Activated CD4-positive, alpha-beta memory T cell treated with anti-CD3 and anti-CD28 coated beads, Interleukin-2, amount 10 ng/mL, durations not matched to agents 7 days and 5 days (primary cell): ENCODE data around the gene SHF. TPM values are rescaled to one million over a fixed set of nuclear protein-coding genes. Genes with fewer than 3 reads are reported as not detected.
"Not testable (repeated sequence)": the region's sequence is repeated elsewhere in the genome, so short reads cannot be mapped to it uniquely, and the experiment has no call there.

Experiments
- CTCF ChIA-PET: fragments of 350-600 bp; sonication (Branson Sonifier 250); formaldehyde crosslinking; loops from one replicate; lab custom pipeline; 2021; ENCODE audit warnings: antibody characterized with exemption, inconsistent platforms; lab: Charles Lee
- POLR2A ChIA-PET: fragments of 350-600 bp; sonication (Branson Sonifier 250); formaldehyde crosslinking; loops from one replicate; lab custom pipeline; 2021; ENCODE audit warnings: antibody characterized with exemption; lab: Charles Lee
- DNase-seq: peaks from one replicate; pipeline ENCODE4 v3.0.0-alpha.2; 2020
- H3K27ac Mint-ChIP-seq: one replicate; pipeline ENCODE4 v1.8.0; 2021; ENCODE audit warnings: mild to moderate bottlenecking, mixed read lengths
- H3K27me3 Mint-ChIP-seq: one replicate; pipeline ENCODE4 v1.8.0; 2021; ENCODE audit warnings: mixed read lengths
- H3K36me3 Mint-ChIP-seq: one replicate; pipeline ENCODE4 v1.8.0; 2021; ENCODE audit warnings: low read depth, mixed read lengths
- H3K4me1 Mint-ChIP-seq: one replicate; pipeline ENCODE4 v1.8.0; 2021; ENCODE audit warnings: mixed read lengths
- H3K4me3 Mint-ChIP-seq: one replicate; pipeline ENCODE4 v1.8.0; 2021; ENCODE audit warnings: mild to moderate bottlenecking, mixed read lengths
- H3K9me3 Mint-ChIP-seq: one replicate; pipeline ENCODE4 v1.8.0; 2021; ENCODE audit warnings: mixed read lengths
- total RNA-seq, 2 experiments: library from RNA; stranded (reverse); gene quantifications; one replicate each; pipeline ENCODE4 v1.2.3, GENCODE V29; 2021

Gene SHF, protein sequence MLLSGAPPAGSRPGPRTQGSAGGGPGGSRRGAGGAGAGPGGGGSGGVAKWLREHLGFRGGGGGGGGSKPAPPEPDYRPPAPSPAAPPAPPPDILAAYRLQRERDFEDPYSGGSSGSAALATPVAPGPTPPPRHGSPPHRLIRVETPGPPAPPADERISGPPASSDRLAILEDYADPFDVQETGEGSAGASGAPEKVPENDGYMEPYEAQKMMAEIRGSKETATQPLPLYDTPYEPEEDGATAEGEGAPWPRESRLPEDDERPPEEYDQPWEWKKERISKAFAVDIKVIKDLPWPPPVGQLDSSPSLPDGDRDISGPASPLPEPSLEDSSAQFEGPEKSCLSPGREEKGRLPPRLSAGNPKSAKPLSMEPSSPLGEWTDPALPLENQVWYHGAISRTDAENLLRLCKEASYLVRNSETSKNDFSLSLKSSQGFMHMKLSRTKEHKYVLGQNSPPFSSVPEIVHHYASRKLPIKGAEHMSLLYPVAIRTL
- total RNA-seq: 1 to 10 TPM; 1.7 to 2.0 TPM

DNA sequence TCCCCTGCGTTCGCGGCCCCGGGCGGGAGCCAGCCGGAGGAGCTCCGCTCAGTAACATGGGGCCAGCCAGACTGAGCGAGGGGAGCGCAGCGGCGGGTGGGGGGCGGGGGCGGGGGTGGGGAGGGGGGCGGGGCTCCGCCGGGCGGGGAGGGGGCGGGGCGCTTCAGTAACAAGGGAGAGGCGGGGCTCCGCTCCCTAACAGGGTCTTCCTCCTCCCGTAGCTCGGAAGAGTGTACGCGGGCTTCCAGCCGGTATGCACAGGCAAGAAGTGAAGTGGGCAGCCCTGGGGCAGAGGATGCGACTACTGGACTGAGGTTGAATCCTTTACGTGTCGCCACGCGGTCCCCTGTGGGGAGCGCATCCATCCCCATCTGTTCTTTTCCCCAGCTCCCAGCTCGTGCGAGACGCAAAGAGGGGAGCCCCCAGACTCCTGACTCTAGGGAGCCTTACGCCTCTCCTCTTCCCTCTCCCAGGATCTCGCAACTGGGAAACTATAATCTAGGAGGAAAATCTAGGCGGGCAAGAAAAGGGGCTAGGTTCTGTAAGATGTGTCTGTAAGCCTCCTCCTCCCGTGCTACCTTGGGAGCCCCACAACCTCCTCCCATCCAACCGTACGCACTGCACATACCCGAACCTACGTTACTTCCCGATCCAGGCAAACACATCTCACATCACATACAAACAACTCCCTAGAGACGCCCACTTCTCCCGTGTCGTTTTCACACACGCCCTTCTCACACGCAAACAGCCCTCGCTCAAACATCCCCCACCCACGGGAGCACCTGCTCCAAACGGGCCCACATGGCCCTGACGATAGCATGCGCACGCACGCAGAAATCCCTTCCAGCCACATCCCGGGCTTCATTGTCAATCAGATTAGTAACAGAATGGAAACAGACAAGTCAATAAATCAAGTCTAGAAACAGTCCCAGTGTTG, at the start of gene SHF:
SHF (minus strand) TSS at position 73 of the 937 bp plus-strand sequence; CDS start at position 58, 15 bp downstream.
- H3K4me1 Mint-ChIP-seq: peaks cover 12% of the 10 kb centered on the region
- H3K27me3 Mint-ChIP-seq: peaks cover 34% of the 10 kb centered on the region
- H3K4me3 Mint-ChIP-seq: peak within 1 kb of the TSS; percentile 76
- H3K9me3 Mint-ChIP-seq: no peaks in the 10 kb centered on the region
- ChIA-PET CTCF (interaction anchor here (0.7 to 2.2 kb wide), 3 partner anchors 10 to 400 kb away, joined by 3 to 6 read pairs (median 6); no protein-coding TSS in a partner anchor), POLR2A (interaction anchor here (1.2 kb wide), 1 partner anchor 10 kb away, joined by 4 read pairs; no protein-coding TSS in a partner anchor)
- DNase-seq: peak; percentile 32
- no peak within 1 kb of the TSS for H3K27ac Mint-ChIP-seq
- no peaks in the 10 kb centered on the region for H3K36me3 Mint-ChIP-seq

DNA sequence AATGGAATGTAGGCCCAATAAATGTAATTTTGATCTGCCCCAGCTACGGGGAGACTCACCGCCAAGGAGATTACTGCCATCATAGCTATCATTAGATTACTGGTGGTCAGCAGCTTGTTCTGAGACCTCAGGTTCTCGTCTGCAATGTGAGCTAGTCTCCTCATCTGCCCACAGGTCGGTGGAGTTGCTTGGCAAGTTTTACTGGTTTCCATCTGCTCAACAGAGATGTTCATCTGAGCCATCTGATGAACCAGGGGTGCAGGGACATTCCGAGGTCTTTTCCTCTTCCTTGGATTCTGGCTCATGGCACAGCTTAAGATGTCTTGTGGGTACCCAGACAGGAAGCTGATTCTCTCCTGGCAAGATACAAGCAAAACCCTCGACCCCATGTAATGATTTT, 49.0 kb upstream of the SHF start:
- H3K4me1 Mint-ChIP-seq, H3K27me3 Mint-ChIP-seq, DNase-seq, H3K36me3 Mint-ChIP-seq, H3K4me3 Mint-ChIP-seq, H3K27ac Mint-ChIP-seq, POLR2A ChIA-PET: not testable (repeated sequence)
- H3K9me3 Mint-ChIP-seq: peaks cover 27% of the 10 kb centered on the region
- CTCF ChIA-PET: interaction anchor here (1.1 kb wide), 1 partner anchor 9 kb away, joined by 3 read pairs; no protein-coding TSS in a partner anchor

DNA sequence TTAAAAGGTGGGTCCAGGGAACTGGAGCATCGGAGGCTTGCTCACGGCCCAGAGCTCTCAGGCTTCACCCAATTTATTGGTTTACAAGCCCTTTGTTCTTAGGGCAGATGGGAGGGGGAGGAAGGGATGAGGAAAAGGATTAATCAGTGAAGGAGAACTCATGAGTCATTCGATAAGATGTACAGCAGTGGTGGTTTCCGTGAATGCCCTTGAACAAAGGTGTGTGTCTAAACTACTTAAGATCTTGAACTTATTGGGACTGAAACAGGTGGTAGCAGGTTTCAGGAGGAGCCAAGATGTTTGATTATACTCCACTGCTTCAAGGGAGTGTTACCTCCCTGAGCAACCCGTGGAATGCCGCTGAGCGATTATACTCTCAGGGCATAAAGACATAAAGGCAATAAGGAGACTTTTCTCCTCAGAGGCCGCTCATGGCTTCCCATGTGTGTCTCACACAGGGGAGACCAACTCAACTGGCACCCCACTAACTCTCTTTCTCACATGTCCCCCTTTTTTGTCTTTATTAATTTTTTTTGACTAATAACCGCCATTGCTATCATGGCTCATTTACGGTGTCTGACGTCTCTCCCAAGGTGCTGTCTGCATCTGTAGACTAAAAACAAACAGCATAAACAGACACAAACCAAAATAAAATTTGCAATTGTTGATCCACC, 46.9 kb upstream of the SHF start:
- no peak for DNase-seq
- Mint-ChIP-seq H3K4me3 (no peak overlapping the region), H3K9me3 (peaks cover 14% of the 10 kb centered on the region), H3K4me1 (no peaks in the 10 kb centered on the region), H3K27me3 (peaks cover 4% of the 10 kb centered on the region), H3K27ac (no peak overlapping the region), H3K36me3 (no peaks in the 10 kb centered on the region)
- POLR2A ChIA-PET: no interaction called here
- CTCF ChIA-PET: no interaction called here

DNA sequence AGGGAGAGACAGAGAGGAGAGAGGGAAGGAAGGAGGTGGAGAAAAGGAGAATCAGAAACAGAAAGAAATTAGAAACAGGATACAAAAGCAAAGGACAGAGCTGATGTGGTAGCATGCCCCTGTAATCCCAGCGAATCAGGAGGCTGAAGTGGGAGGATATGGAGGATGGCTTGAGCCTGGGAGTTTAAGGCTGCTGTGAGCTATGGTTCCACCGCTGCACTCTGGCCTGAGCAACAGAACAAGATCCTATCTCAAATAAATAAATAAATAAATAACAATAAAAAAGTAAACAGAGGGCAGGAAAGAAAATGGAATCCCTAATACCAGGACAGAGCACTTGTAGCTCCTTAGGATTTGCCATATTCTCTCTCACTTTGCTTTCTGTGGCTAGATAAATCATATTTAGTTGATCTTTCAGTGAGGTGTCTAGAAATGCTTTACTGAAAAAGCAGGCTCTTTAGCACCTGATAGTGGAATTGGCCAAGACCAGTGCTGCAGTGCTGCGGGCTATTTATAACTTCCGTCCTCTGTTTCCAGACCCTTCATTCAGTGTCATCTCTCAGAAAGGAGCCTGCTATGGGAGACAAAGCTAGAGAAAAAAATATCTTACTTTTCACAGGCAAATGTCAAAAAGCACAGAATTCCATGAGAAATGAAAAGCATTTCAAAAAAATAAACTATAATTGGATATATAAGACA, 44.2 kb upstream of the SHF start:
- H3K36me3 Mint-ChIP-seq: no peaks in the 10 kb centered on the region
- peaks cover 11% of the 10 kb centered on the region for H3K9me3 Mint-ChIP-seq
- H3K4me3 Mint-ChIP-seq: no peak overlapping the region
- no peaks in the 10 kb centered on the region for H3K4me1 Mint-ChIP-seq
- CTCF ChIA-PET: interaction anchor here (0.6 kb wide), 1 partner anchor 25 kb away, joined by 4 read pairs; no protein-coding TSS in a partner anchor
- DNase-seq: no peak
- H3K27me3 Mint-ChIP-seq: peaks cover 4% of the 10 kb centered on the region
- no peak overlapping the region for H3K27ac Mint-ChIP-seq
- POLR2A ChIA-PET: no interaction called here

DNA sequence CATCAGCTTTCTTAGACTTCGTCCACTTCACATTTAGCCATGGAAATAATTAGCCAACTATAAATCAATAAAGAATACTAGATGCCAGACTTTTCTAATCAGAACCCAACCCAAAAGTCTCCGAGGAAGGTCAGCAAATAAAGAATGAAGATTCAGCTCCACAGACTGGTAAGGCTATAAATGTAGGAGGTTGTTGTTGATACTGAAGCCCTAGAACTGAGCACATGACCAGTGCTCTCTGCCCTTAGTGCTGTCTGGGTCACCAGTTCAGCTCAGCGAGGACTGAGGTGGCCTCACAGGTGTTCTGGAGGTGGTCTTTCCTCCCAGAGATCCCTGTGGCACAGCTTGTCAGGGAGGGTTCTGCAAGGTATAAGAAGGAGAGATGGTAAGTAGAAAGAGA, 43.4 kb upstream of the SHF start:
- H3K4me1 Mint-ChIP-seq: no peaks in the 10 kb centered on the region
- CTCF ChIA-PET: no interaction called here
- no peak overlapping the region for H3K27ac Mint-ChIP-seq
- peaks cover 11% of the 10 kb centered on the region for H3K9me3 Mint-ChIP-seq
- no peak overlapping the region for H3K4me3 Mint-ChIP-seq
- no peak for DNase-seq
- H3K36me3 Mint-ChIP-seq: no peaks in the 10 kb centered on the region
- POLR2A ChIA-PET: no interaction called here
- peaks cover 4% of the 10 kb centered on the region for H3K27me3 Mint-ChIP-seq

DNA sequence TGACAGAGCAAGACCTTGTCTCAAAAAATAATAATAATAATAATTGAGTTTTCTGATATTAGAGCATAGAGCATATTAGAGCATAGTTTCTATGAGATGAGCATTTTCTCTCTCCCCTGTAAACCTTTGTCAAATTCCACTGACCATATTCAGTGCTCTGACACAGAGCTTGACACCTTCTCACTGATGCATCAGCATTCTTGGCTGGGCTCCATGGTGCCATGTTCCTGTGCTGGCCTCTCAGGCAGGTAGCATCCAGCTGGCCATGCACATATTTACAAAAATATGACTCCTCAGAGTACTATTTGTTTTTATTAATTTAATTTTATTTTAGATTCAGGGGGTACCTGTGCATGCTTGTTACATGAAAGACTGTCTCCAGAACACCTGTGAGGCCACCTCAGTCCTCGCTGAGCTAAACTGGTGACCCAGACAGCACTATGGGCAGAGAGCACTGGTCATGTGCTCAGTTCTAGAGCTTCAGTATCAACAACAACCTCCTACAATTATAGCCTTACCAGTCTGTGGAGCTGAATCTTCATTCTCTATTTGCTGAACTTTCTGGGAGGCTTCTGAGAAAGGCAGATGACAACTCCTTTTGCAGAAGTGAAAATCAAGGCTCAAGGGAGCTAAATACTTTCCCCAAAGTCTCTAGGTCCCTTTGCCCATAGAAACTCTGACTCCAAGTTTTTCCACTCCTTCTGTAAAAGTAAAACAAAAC, 42.6 kb upstream of the SHF start:
- Mint-ChIP-seq H3K27me3 (peaks cover 4% of the 10 kb centered on the region), H3K27ac (no peak overlapping the region), H3K4me1 (no peaks in the 10 kb centered on the region), H3K9me3 (peaks cover 9% of the 10 kb centered on the region), H3K4me3 (no peak overlapping the region), H3K36me3 (no peaks in the 10 kb centered on the region)
- CTCF ChIA-PET: no interaction called here
- POLR2A ChIA-PET: no interaction called here
- DNase-seq: no peak

DNA sequence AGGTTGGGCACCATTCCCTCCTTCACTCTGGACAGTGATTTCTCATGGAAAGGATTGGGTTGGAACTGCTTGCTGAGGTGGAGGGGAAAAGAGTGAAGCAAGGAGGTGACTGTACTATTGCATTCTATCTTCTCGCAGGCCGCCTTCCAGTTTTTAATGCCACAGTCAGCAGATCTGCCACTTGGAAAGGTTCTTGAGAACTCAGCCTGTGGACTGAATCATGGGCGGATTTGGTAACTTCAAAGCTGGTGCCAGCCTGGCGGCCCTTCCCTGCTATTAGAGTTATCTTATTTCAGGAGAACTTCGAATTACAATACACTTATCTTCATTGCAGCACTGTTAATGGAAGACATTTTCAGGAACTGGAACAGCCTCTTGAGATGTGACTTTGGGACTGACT, 41.2 kb upstream of the SHF start:
- Mint-ChIP-seq H3K36me3 (no peaks in the 10 kb centered on the region), H3K27me3 (peaks cover 7% of the 10 kb centered on the region), H3K4me1 (no peaks in the 10 kb centered on the region), H3K27ac (no peak overlapping the region), H3K4me3 (no peak overlapping the region), H3K9me3 (peaks cover 2% of the 10 kb centered on the region)
- POLR2A ChIA-PET: no interaction called here
- DNase-seq: no peak
- CTCF ChIA-PET: no interaction called here

DNA sequence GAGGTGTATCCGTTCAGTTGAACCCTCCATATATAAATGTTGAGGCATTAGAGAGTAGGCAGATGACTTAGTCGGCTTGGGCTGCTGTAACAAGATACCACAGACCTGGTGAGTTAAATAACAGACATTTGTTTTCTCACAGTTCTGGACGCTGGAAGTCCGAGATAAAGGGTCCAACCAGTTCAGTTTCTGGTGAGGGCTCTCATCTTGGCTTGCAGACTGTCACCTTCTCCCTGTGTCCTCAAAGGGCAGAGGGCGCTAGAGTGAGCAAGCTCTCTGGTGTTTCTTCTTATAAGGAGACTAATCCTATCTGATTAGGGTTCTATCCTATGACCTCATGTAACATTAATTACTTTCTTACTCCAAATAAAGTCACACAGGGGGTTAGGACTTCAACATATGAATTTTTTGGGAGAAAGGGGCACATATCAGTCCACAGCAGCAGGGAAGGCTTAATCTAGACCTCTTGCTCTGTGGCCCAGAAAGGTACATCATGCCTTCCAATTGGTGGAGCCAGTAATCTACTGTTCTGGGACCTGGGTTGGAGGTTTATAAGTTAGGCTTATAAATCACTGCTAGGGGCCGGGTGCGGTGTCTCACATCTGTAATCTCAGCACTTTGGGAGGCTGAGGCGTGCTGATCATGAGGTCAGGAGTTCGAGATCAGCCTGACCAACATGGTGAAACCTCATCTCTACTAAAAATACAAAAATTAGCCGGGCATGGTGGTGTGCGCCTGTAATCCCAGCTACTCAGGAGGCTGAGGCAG, 37.9 kb upstream of the SHF start:
- ChIA-PET POLR2A (no interaction called here), CTCF (no interaction called here)
- H3K27me3 Mint-ChIP-seq: peaks cover 25% of the 10 kb centered on the region
- no peak for DNase-seq
- no peaks in the 10 kb centered on the region for H3K9me3 Mint-ChIP-seq
- no peaks in the 10 kb centered on the region for H3K4me1 Mint-ChIP-seq
- no peak overlapping the region for H3K27ac Mint-ChIP-seq
- H3K4me3 Mint-ChIP-seq: no peak overlapping the region
- no peaks in the 10 kb centered on the region for H3K36me3 Mint-ChIP-seq

DNA sequence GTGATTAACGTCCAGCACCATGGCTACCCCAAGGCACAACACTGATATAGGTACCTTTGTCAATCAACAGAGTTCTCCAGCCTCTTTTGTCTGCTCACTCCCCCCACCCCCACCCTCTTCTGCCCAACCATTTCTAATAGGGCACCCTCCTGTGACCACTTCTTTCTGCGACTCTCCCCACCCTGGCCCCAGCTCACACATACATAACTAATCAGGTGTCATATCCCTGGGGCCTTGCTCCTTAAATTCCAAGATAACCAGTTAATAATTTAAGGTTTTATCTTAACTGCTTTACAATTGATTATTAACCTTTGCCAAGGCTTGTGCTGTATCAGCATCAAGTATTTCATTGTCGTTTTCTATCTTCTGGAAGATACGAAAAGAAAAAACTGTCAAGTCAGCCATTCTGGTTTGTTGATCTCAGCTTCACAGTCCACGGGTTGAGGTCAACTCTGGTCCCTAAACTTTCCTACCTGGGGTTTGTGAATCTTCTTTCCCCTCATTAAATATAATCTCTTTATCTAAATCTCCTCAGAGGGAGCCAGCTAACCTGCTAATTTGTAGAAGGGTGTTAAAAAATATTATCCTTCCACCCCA, 37.0 kb upstream of the SHF start:
- Mint-ChIP-seq H3K4me3 (no peak overlapping the region), H3K27ac (no peak overlapping the region), H3K36me3 (no peaks in the 10 kb centered on the region), H3K27me3 (peaks cover 30% of the 10 kb centered on the region), H3K9me3 (no peaks in the 10 kb centered on the region), H3K4me1 (no peaks in the 10 kb centered on the region)
- CTCF ChIA-PET: no interaction called here
- POLR2A ChIA-PET: no interaction called here
- DNase-seq: no peak

DNA sequence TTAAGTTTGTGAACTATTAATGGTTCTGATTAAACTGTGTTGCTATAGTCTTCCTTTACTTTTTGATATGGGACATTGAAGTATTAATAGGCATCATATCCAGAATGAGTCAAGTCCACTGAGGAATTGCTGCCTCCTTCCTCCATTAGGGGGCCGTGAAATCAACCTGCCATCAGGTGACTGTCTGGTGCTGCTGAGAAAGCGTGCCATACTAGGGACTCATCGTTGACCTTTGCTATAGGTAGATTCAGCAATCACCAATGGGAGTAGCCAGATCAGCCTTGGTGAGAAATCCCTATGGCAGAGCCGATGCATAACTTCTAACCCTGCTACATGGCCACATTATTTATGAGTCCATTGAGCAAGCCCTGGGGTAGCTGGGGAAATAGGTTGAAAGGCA, 34.2 kb upstream of the SHF start:
- Mint-ChIP-seq H3K4me1 (no peaks in the 10 kb centered on the region), H3K9me3 (no peaks in the 10 kb centered on the region), H3K4me3 (no peak overlapping the region), H3K36me3 (no peaks in the 10 kb centered on the region), H3K27ac (no peak overlapping the region), H3K27me3 (peaks cover 32% of the 10 kb centered on the region)
- POLR2A ChIA-PET: no interaction called here
- CTCF ChIA-PET: no interaction called here
- DNase-seq: no peak

DNA sequence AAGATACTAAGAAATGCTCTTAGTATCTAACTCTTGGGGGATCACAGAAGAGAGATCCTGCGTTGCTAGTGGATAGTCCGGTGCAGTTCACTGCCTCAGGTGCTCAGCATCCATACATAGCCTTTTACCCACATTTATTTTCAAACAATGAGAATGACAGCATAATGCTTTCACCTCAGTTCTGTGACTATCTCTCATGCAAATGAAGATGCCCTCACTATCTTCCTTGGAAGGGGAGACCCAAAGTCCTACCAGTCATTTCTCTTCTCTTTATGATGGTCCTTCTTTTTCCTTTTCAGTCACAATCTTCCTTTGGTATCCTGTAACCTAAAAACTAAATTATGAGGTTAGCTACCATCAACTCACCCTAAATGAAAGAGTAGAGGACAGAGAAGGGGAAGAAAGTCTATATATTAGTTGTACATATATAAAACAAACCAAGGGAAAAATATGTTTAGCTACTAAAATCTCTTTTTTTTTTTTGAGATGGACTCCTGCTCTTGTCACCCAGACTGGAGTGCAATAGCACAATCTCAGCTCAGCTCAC, 33.4 kb upstream of the SHF start:
- no peaks in the 10 kb centered on the region for H3K36me3 Mint-ChIP-seq
- H3K4me3 Mint-ChIP-seq: no peak overlapping the region
- H3K27ac Mint-ChIP-seq: no peak overlapping the region
- no peak for DNase-seq
- peaks cover 32% of the 10 kb centered on the region for H3K27me3 Mint-ChIP-seq
- no peaks in the 10 kb centered on the region for H3K4me1 Mint-ChIP-seq
- ChIA-PET CTCF (no interaction called here), POLR2A (no interaction called here)
- H3K9me3 Mint-ChIP-seq: no peaks in the 10 kb centered on the region
